AG09319 (cell line): ENCODE results near the gene ATG4B.

Source experiments
- DNase-seq: peaks from one replicate; pipeline ENCODE4 v3.0.0-alpha.2; 2010; ENCODE audit warnings: low read depth; ENCODE audit errors: extremely low read depth
- CTCF ChIP-seq: IDR thresholded peaks from 2 replicates; pipeline ENCODE4 v1.5.1; 2011; ENCODE audit warnings: low read depth, mild to moderate bottlenecking, inconsistent platforms, low read length, moderate library complexity

The ATG4B gene

GRCh38 chr2:241615041-241615440, 22.5 kb upstream of the ATG4B start:
- DNase-seq, result no peak
- no peak for TF ChIP-seq CTCF

GRCh38 chr2:241615522-241616052, 21.9 kb upstream of the ATG4B start:
- no peak for TF ChIP-seq CTCF
- DNase-seq, result no peak

- no peak for TF ChIP-seq CTCF
- DNase-seq, result no peak
These were observed 21.0 kb upstream of the ATG4B start for GRCh38 chr2:241616168-241617125.

- no peak for DNase-seq
- TF ChIP-seq CTCF, result no peak
These were observed 19.9 kb upstream of the ATG4B start for GRCh38 chr2:241617431-241618154.

- TF ChIP-seq CTCF, result no peak
- DNase-seq, result no peak
These were observed 19.1 kb upstream of the ATG4B start for GRCh38 chr2:241618296-241618805.

- no peak for TF ChIP-seq CTCF
- no peak for DNase-seq
These were observed 18.7 kb upstream of the ATG4B start for GRCh38 chr2:241618829-241619228.
